Glutamatergic neuron (in vitro differentiated cells): ENCODE data around the gene ASB8. TPM values are rescaled to one million over a fixed set of nuclear protein-coding genes. Genes with fewer than 3 reads are reported as not detected.
"Not testable (repeated sequence)": the region's sequence is repeated elsewhere in the genome, so short reads cannot be mapped to it uniquely, and the experiment has no call there.

ENCODE experiments used
- DNase-seq: peaks from one replicate; pipeline ENCODE4 v3.0.0; 2022
- H3K27ac Mint-ChIP-seq: one replicate; pipeline ENCODE4 v1.8.0; 2020; ENCODE audit warnings: mild to moderate bottlenecking, mixed read lengths, inconsistent platforms; ENCODE audit not compliant: unreplicated experiment
- H3K27me3 Mint-ChIP-seq: one replicate; pipeline ENCODE4 v1.8.0; 2020; ENCODE audit warnings: mild to moderate bottlenecking, moderate library complexity, mixed read lengths, inconsistent platforms; ENCODE audit not compliant: unreplicated experiment
- H3K36me3 Mint-ChIP-seq: one replicate; pipeline ENCODE4 v1.8.0; 2020; ENCODE audit warnings: mild to moderate bottlenecking, mixed read lengths, inconsistent platforms; ENCODE audit not compliant: unreplicated experiment
- H3K4me1 Mint-ChIP-seq: one replicate; pipeline ENCODE4 v1.8.0; 2020; ENCODE audit warnings: mild to moderate bottlenecking, low read depth, mixed read lengths, inconsistent platforms; ENCODE audit not compliant: unreplicated experiment
- H3K4me3 Mint-ChIP-seq: one replicate; pipeline ENCODE4 v1.8.0; 2020; ENCODE audit warnings: mild to moderate bottlenecking, mixed read lengths, inconsistent platforms; ENCODE audit not compliant: unreplicated experiment
- H3K9me3 Mint-ChIP-seq: one replicate; pipeline ENCODE4 v1.8.0; 2020; ENCODE audit warnings: mild to moderate bottlenecking, moderate library complexity, mixed read lengths, inconsistent platforms; ENCODE audit not compliant: unreplicated experiment
- total RNA-seq: library from RNA; stranded (reverse); fragmentation: NEBNext Ultra II Directional; extraction: Animal tissue kit (Norgen Biotek cat#: 25700); gene quantifications from one replicate; pipeline ENCODE4 v1.2.1, GENCODE V29; 2021; ENCODE audit not compliant: unreplicated experiment
- TF ChIP-seq, protein P1 (sequence below): fragments of 200-600 bp; sonication (generic); IDR thresholded peaks from one replicate; pipeline ENCODE4 v1.5.0; 2021; ENCODE audit not compliant: partially characterized antibody, unreplicated experiment

Gene ASB8
- total RNA-seq, 1 donor from 2014 or later: 43.5 TPM

GRCh38 chr12:48156652-48157017 lies 680 bp downstream of the ASB8 start:
- H3K27ac Mint-ChIP-seq: peak overlapping the region; percentile 90
- no peaks in the 10 kb centered on the region for H3K4me1 Mint-ChIP-seq
- no peaks in the 10 kb centered on the region for H3K9me3 Mint-ChIP-seq
- H3K36me3 Mint-ChIP-seq: no peaks in the 10 kb centered on the region
- H3K4me3 Mint-ChIP-seq: peak overlapping the region; percentile 94
- DNase-seq: no peak
- TF ChIP-seq, protein P1, sequence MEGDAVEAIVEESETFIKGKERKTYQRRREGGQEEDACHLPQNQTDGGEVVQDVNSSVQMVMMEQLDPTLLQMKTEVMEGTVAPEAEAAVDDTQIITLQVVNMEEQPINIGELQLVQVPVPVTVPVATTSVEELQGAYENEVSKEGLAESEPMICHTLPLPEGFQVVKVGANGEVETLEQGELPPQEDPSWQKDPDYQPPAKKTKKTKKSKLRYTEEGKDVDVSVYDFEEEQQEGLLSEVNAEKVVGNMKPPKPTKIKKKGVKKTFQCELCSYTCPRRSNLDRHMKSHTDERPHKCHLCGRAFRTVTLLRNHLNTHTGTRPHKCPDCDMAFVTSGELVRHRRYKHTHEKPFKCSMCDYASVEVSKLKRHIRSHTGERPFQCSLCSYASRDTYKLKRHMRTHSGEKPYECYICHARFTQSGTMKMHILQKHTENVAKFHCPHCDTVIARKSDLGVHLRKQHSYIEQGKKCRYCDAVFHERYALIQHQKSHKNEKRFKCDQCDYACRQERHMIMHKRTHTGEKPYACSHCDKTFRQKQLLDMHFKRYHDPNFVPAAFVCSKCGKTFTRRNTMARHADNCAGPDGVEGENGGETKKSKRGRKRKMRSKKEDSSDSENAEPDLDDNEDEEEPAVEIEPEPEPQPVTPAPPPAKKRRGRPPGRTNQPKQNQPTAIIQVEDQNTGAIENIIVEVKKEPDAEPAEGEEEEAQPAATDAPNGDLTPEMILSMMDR: no peak
- H3K27me3 Mint-ChIP-seq: peaks cover 6% of the 10 kb centered on the region

- H3K4me1 Mint-ChIP-seq, DNase-seq, H3K9me3 Mint-ChIP-seq, H3K27me3 Mint-ChIP-seq, H3K36me3 Mint-ChIP-seq, H3K27ac Mint-ChIP-seq, H3K4me3 Mint-ChIP-seq: not testable (repeated sequence)
Measured at GRCh38 chr12:48155786-48156185, 1.5 kb downstream of the ASB8 start.

DNA sequence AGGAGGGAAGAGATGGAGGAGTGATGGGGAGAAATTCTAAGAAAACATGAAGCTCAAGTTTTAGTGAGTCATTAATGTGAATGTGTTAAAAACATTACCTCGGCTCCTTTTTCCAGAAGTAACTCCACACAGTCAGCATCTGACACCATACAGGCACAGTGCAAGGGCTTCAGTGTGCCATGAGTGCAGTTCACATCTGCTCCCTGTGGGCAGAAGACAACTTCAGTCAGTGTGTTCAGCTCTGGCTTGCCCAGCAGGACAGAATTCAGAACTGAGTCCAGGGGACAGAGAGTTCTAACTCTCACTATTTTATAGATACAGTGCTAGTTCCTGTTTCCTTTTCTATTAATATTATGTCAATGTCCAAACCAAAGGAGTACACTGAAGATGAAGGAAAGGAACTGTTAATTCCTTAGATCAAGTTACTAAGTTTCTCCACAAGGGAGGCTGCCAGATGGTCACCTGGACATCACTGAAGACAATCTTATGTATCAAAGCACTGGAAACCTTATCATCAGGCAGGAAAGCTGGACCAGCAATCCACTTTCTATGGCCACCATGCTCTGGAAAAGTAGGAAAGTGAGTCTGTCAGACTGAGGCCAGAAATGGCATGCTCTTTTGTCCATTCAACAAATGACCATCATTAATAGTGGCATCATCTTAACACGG lies 6.1 kb downstream of the ASB8 start:
- no peaks in the 10 kb centered on the region for H3K36me3 Mint-ChIP-seq
- no peaks in the 10 kb centered on the region for H3K4me1 Mint-ChIP-seq
- DNase-seq: no peak
- no peaks in the 10 kb centered on the region for H3K9me3 Mint-ChIP-seq
- H3K27ac Mint-ChIP-seq: no peak overlapping the region
- TF ChIP-seq, protein P1: no peak
- no peaks in the 10 kb centered on the region for H3K27me3 Mint-ChIP-seq
- no peak overlapping the region for H3K4me3 Mint-ChIP-seq

GRCh38 chr12:48145981-48146380 lies 11.3 kb downstream of the ASB8 start:
- TF ChIP-seq, protein P1: no peak
- Mint-ChIP-seq H3K4me3 (no peak overlapping the region), H3K4me1 (no peaks in the 10 kb centered on the region), H3K36me3 (peaks cover 5% of the 10 kb centered on the region), H3K27ac (no peak overlapping the region), H3K27me3 (no peaks in the 10 kb centered on the region), H3K9me3 (no peaks in the 10 kb centered on the region)
- no peak for DNase-seq

- TF ChIP-seq, protein P1: no peak
- Mint-ChIP-seq H3K9me3 (no peaks in the 10 kb centered on the region), H3K36me3 (peaks cover 5% of the 10 kb centered on the region), H3K27me3 (no peaks in the 10 kb centered on the region), H3K27ac (no peak overlapping the region), H3K4me3 (no peak overlapping the region), H3K4me1 (no peaks in the 10 kb centered on the region)
- DNase-seq: no peak
Measured at GRCh38 chr12:48143898-48144297, 13.4 kb downstream of the ASB8 start.
